HepG2 (cell line): ENCODE results near the gene FAM222B. TPM values are rescaled to one million over a fixed set of nuclear protein-coding genes. Genes with fewer than 3 reads are reported as not detected.

Experiments used
- BORCS8-MEF2B ChIP-seq: sonication (generic); formaldehyde crosslinking; IDR thresholded peaks from 2 replicates; pipeline ENCODE4 v1.8.0; 2022; ENCODE audit warnings: mild to moderate bottlenecking, missing genetic modification reagents
- CREM ChIP-seq, 2 experiments: sonication (generic) in 1 of 2; formaldehyde crosslinking in 1 of 2; IDR thresholded peaks; 2 replicates each; pipeline versions ENCODE4 v1.4.0 to v1.6.1; 2016 to 2020; ENCODE audit warnings: antibody characterized with exemption in 1 of 2, mild to moderate bottlenecking in 1 of 2, missing genetic modification reagents in 1 of 2
- GATA4 ChIP-seq: sonication (generic); IDR thresholded peaks from 2 replicates; pipeline ENCODE4 v1.6.1; 2016; ENCODE audit warnings: antibody characterized with exemption, low read depth, borderline replicate concordance
- MAF1 ChIP-seq: sonication (generic); formaldehyde crosslinking; IDR thresholded peaks from 2 replicates; pipeline ENCODE4 v1.5.0; 2020; ENCODE audit warnings: missing genetic modification reagents, borderline replicate concordance
- RBM39 ChIP-seq: fragments of 200-400 bp; formaldehyde crosslinking; IDR thresholded peaks from one replicate; pipeline ENCODE4 v1.6.1; 2018; ENCODE audit warnings: antibody characterized with exemption, mild to moderate bottlenecking, low read depth, low read length; ENCODE audit not compliant: poor library complexity, severe bottlenecking
- RXRA ChIP-seq: sonication (generic); formaldehyde crosslinking; IDR thresholded peaks from 2 replicates; pipeline ENCODE4 v1.5.1; 2020; ENCODE audit warnings: missing genetic modification reagents
- TRIM24 ChIP-seq: sonication (generic); formaldehyde crosslinking; IDR thresholded peaks from 2 replicates; pipeline ENCODE4 v1.8.0; 2022; ENCODE audit warnings: mild to moderate bottlenecking, missing genetic modification reagents
- ZC3H13 ChIP-seq: sonication (generic); formaldehyde crosslinking; IDR thresholded peaks from 2 replicates; pipeline ENCODE4 v1.8.1; 2023; ENCODE audit warnings: mild to moderate bottlenecking, missing genetic modification reagents, moderate library complexity
- ZNF549 ChIP-seq: sonication (generic); formaldehyde crosslinking; IDR thresholded peaks from 2 replicates; pipeline ENCODE4 v1.5.0; 2020; ENCODE audit warnings: missing genetic modification reagents
- ZNF550 ChIP-seq: sonication (generic); formaldehyde crosslinking; IDR thresholded peaks from 2 replicates; pipeline ENCODE4 v1.4.0; 2020; ENCODE audit warnings: mild to moderate bottlenecking, missing genetic modification reagents, borderline replicate concordance
- ZNF772 ChIP-seq: sonication (generic); formaldehyde crosslinking; IDR thresholded peaks from 2 replicates; pipeline ENCODE4 v1.5.0; 2020; ENCODE audit warnings: mild to moderate bottlenecking, missing genetic modification reagents
- ZNF792 ChIP-seq: IDR thresholded peaks from 2 replicates; pipeline ENCODE4 v1.6.1; 2016
- polyA plus RNA-seq, 8 experiments: library from polyadenylated mRNA; depleted of rRNA in 3 of 8; stranded (reverse) in 7 of 8; unstranded in 1 of 8; fragments of >200 nt; fragmentation: Illumina TruSeq in 4 of 8; extraction: Trizol in 4 of 8; gene quantifications; 2 replicates each; pipeline versions ENCODE4 v1.2.1 to v1.2.3, GENCODE V29; 2011 to 2016; ENCODE audit warnings: low read depth in 4 of 8, missing spikeins in 1 of 8, mixed read lengths in 1 of 8; ENCODE audit not compliant: insufficient read depth in 1 of 8
- total RNA-seq, 5 experiments: library from RNA; depleted of rRNA; stranded (reverse); fragments of >200 nt; fragmentation: Illumina TruSeq; extraction: Trizol; gene quantifications; 2 replicates each; pipeline ENCODE4 v1.2.3, GENCODE V29; 2016; ENCODE audit warnings: low read depth in 1 of 5
- TF ChIP-seq, protein P1 (sequence below): sonication (generic); formaldehyde crosslinking; conservative IDR thresholded peaks from 2 replicates; pipeline ENCODE4 v1.8.0; 2022; ENCODE audit warnings: low read depth, missing genetic modification reagents
- TF ChIP-seq, protein P2 (sequence below): sonication (generic); formaldehyde crosslinking; IDR thresholded peaks from 2 replicates; pipeline ENCODE4 v1.5.0; 2020; ENCODE audit warnings: mild to moderate bottlenecking, low read depth, missing genetic modification reagents, borderline replicate concordance
- TF ChIP-seq, protein P3 (sequence below): sonication (generic); formaldehyde crosslinking; IDR thresholded peaks from 2 replicates; pipeline ENCODE4 v1.4.0; 2020; ENCODE audit warnings: mild to moderate bottlenecking, missing genetic modification reagents
- TF ChIP-seq, protein P4 (sequence below): sonication (generic); formaldehyde crosslinking; IDR thresholded peaks from 2 replicates; pipeline ENCODE4 v1.4.0; 2020; ENCODE audit warnings: mild to moderate bottlenecking, missing genetic modification reagents
- TF ChIP-seq, protein P5 (sequence below): sonication (generic); formaldehyde crosslinking; conservative IDR thresholded peaks from 2 replicates; pipeline ENCODE4 v1.5.0; 2020; ENCODE audit warnings: missing genetic modification reagents

FAM222B gene
- total and polyA plus RNA-seq, 2 of the 13 experiments (the other 11 are each of a cell fraction or from before 2014, with no cell fraction given), result 3.5 to 7.3 TPM

DNA sequence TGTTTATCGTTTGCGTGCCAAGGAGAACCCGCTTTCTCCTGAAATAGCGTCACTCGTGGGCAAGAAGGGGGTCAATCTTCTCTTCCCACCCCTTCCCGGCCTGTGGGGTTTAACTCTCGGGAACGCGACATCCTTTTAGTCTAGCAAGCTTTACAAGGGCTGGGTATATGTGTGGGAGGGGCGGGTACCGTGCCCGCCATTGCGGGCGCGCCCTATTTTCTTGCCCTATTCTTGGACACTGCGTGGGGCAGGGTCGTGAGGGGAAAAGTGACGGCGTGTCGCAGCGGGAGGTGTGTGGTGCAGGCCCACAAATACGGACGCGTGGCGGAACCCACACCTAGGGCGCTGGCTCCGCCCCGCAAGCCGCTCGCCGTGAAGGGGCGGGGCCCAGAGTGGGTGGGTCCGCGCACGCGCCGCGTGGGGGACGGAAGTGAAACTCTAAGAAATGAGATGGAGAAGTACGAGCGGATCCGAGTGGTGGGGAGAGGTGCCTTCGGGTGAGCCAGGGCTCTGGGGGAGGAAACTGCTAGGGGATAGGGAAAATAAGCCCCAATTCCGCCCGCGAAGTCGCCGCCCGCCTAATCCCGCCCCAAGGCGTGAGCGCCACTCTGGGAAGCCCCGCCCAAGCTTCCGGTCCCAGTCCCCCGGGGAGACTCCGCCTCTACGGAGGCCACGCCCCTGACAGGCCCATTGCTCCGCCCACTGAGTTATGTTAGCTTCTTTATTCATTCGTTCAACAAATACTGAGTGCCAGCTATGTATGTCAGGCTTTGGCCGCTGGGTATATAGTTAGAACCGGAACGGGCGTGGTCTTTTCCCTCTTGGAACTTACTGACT lies 114.0 kb downstream of the FAM222B start, which contains the start of gene NEK8 (continued):
- TF ChIP-seq, protein P1, sequence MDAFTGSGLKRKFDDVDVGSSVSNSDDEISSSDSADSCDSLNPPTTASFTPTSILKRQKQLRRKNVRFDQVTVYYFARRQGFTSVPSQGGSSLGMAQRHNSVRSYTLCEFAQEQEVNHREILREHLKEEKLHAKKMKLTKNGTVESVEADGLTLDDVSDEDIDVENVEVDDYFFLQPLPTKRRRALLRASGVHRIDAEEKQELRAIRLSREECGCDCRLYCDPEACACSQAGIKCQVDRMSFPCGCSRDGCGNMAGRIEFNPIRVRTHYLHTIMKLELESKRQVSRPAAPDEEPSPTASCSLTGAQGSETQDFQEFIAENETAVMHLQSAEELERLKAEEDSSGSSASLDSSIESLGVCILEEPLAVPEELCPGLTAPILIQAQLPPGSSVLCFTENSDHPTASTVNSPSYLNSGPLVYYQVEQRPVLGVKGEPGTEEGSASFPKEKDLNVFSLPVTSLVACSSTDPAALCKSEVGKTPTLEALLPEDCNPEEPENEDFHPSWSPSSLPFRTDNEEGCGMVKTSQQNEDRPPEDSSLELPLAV (CRISPR knock-in tag), result no peak
- TF ChIP-seq ZC3H13 (CRISPR knock-in tag) (no peak), MAF1 (CRISPR knock-in tag) (no peak), ZNF772 (CRISPR knock-in tag) (peak; percentile 91), BORCS8-MEF2B (CRISPR knock-in tag) (no peak; the same call in 1 of the 2 replicates), ZNF792 (CRISPR knock-in tag) (no peak), ZNF550 (CRISPR knock-in tag) (no peak), ZNF549 (no peak), TRIM24 (CRISPR knock-in tag) (no peak), RBM39 (peak; percentile 70), CREM (IDR thresholded peaks at IDR 0.05) (no peak; the same call in 1 of the 2 replicates), CREM (CRISPR knock-in tag; IDR thresholded peaks at IDR 0.05) (no peak), GATA4 (no peak; the same call in 1 of the 2 replicates), RXRA (CRISPR knock-in tag) (peak; percentile 45; the same call in 1 of the 2 replicates)
- TF ChIP-seq, protein P2, sequence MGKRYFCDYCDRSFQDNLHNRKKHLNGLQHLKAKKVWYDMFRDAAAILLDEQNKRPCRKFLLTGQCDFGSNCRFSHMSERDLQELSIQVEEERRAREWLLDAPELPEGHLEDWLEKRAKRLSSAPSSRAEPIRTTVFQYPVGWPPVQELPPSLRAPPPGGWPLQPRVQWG (CRISPR knock-in tag), result no peak
- TF ChIP-seq, protein P3, sequence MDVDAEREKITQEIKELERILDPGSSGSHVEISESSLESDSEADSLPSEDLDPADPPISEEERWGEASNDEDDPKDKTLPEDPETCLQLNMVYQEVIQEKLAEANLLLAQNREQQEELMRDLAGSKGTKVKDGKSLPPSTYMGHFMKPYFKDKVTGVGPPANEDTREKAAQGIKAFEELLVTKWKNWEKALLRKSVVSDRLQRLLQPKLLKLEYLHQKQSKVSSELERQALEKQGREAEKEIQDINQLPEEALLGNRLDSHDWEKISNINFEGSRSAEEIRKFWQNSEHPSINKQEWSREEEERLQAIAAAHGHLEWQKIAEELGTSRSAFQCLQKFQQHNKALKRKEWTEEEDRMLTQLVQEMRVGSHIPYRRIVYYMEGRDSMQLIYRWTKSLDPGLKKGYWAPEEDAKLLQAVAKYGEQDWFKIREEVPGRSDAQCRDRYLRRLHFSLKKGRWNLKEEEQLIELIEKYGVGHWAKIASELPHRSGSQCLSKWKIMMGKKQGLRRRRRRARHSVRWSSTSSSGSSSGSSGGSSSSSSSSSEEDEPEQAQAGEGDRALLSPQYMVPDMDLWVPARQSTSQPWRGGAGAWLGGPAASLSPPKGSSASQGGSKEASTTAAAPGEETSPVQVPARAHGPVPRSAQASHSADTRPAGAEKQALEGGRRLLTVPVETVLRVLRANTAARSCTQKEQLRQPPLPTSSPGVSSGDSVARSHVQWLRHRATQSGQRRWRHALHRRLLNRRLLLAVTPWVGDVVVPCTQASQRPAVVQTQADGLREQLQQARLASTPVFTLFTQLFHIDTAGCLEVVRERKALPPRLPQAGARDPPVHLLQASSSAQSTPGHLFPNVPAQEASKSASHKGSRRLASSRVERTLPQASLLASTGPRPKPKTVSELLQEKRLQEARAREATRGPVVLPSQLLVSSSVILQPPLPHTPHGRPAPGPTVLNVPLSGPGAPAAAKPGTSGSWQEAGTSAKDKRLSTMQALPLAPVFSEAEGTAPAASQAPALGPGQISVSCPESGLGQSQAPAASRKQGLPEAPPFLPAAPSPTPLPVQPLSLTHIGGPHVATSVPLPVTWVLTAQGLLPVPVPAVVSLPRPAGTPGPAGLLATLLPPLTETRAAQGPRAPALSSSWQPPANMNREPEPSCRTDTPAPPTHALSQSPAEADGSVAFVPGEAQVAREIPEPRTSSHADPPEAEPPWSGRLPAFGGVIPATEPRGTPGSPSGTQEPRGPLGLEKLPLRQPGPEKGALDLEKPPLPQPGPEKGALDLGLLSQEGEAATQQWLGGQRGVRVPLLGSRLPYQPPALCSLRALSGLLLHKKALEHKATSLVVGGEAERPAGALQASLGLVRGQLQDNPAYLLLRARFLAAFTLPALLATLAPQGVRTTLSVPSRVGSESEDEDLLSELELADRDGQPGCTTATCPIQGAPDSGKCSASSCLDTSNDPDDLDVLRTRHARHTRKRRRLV, result no peak
- TF ChIP-seq, protein P4, sequence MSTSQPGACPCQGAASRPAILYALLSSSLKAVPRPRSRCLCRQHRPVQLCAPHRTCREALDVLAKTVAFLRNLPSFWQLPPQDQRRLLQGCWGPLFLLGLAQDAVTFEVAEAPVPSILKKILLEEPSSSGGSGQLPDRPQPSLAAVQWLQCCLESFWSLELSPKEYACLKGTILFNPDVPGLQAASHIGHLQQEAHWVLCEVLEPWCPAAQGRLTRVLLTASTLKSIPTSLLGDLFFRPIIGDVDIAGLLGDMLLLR (CRISPR knock-in tag), result peak; percentile 34; the same call in 1 of the 2 replicates
- TF ChIP-seq, protein P5, sequence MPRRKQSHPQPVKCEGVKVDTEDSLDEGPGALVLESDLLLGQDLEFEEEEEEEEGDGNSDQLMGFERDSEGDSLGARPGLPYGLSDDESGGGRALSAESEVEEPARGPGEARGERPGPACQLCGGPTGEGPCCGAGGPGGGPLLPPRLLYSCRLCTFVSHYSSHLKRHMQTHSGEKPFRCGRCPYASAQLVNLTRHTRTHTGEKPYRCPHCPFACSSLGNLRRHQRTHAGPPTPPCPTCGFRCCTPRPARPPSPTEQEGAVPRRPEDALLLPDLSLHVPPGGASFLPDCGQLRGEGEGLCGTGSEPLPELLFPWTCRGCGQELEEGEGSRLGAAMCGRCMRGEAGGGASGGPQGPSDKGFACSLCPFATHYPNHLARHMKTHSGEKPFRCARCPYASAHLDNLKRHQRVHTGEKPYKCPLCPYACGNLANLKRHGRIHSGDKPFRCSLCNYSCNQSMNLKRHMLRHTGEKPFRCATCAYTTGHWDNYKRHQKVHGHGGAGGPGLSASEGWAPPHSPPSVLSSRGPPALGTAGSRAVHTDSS (CRISPR knock-in tag), result no peak
